GM21528 (cell line): ENCODE results near the gene TBC1D14.
A peak's percentile ranks its signal among the peaks of the same experiment; 100 is the strongest.

ENCODE experiments used
- ATAC-seq: cut with Tn5 transposase; IDR thresholded peaks from one replicate; pipeline ENCODE4 v1.9.1; 2021; ENCODE audit warnings: mild to moderate bottlenecking, moderate library complexity; ENCODE audit not compliant: unreplicated experiment, low FRiP score

The TBC1D14 gene, protein sequence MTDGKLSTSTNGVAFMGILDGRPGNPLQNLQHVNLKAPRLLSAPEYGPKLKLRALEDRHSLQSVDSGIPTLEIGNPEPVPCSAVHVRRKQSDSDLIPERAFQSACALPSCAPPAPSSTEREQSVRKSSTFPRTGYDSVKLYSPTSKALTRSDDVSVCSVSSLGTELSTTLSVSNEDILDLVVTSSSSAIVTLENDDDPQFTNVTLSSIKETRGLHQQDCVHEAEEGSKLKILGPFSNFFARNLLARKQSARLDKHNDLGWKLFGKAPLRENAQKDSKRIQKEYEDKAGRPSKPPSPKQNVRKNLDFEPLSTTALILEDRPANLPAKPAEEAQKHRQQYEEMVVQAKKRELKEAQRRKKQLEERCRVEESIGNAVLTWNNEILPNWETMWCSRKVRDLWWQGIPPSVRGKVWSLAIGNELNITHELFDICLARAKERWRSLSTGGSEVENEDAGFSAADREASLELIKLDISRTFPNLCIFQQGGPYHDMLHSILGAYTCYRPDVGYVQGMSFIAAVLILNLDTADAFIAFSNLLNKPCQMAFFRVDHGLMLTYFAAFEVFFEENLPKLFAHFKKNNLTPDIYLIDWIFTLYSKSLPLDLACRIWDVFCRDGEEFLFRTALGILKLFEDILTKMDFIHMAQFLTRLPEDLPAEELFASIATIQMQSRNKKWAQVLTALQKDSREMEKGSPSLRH

GRCh38 chr4:6909113-6909969 lies at the start of gene TBC1D14:
TBC1D14 (plus strand) TSS chr4:6909826; CDS start chr4:6923390, 13,564 bp downstream.
- peak; percentile 88 for ATAC-seq

DNA sequence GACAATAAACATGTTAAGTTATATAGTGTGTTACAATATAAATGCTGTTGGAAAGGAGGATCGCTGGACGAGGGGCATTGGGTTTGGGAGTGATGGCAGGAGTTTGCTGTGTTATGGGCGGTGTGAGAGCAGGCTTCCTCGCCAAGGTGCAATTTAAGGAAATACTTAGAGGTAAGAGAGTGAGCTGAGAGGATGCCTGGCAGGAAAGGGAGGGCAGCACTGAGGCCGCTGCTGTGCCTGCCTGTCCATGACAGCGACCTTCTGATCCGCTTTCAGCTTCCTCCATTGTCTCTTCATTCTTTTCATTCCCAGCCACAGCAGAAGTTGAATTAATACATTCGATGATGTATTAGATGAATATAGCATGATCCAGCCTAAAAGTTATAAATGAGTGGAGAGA lies 41.2 kb upstream of the TBC1D14 start:
- ATAC-seq: no peak

- ATAC-seq: no peak
Measured at GRCh38 chr4:6869944-6870343, 39.7 kb upstream of the TBC1D14 start.

DNA sequence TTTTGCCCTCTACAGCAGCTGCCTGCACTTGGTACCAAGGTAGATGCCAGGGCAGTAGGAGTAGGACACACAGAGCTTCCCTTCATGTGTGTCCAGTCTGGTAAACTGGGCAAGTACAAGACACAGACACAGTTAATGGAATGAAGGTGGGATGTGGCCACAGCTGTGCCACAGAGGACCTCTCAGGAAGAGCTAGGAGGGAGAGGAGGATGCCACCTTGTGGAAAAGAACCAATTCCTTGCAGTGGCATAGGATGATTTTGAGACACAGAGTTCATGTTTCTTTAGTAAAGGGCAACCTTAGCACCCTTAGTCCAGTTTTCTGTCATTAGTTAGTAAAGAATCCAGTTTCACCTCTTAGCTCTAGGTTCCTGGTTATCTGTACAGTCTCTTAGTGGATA lies 36.3 kb upstream of the TBC1D14 start:
- no peak for ATAC-seq

GRCh38 chr4:6873792-6874461 lies 35.7 kb upstream of the TBC1D14 start:
- peak; percentile 69 for ATAC-seq

- no peak for ATAC-seq
Measured at GRCh38 chr4:6874981-6875380, 34.6 kb upstream of the TBC1D14 start.

DNA sequence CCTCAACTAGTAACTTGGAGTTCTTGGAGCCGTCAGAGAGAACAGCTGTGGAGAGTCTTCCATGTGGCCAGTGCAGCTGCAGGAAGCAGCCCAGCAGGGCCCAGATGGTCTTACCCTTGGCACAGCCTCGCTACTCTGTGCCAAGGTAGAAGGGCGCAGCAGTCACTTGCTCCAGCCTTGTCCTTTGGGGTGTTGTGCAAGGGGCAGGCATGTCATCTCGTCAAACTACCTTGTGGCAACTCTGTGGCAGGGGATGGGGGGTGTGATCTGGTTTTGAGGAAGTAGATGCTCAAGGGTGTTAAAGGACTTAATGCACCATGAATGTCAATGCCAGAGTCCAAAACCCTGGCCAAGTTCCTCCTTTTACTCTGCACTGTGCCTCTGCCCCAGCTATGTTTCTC lies 34.2 kb upstream of the TBC1D14 start:
- ATAC-seq: no peak

DNA sequence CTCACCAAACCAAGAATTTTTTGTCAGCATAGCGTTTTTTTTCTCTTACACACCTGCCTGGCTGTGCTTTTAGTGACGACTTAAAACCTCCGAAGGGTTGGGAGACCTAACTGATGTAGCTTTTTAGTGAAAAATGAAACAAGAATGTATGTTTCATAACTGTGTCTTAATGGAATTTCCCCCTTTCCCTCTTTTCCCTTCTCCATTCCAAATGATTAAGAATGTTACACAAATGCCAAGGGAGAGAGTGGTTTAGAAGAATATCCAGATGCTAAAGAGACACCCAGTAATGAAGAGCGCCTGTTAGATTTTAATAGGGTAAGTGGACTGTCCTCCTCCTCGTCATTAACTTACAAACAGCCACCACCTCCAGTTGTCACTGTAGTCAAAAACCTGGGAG lies 33.2 kb upstream of the TBC1D14 start:
- ATAC-seq: no peak

- no peak for ATAC-seq
Measured at GRCh38 chr4:6877067-6877466, 32.6 kb upstream of the TBC1D14 start.

- ATAC-seq: no peak
Measured at GRCh38 chr4:6878451-6879059, 31.1 kb upstream of the TBC1D14 start.

GRCh38 chr4:6880691-6881090 lies 28.9 kb upstream of the TBC1D14 start:
- no peak for ATAC-seq

- ATAC-seq: no peak
Measured at GRCh38 chr4:6881908-6882307, 27.7 kb upstream of the TBC1D14 start.

DNA sequence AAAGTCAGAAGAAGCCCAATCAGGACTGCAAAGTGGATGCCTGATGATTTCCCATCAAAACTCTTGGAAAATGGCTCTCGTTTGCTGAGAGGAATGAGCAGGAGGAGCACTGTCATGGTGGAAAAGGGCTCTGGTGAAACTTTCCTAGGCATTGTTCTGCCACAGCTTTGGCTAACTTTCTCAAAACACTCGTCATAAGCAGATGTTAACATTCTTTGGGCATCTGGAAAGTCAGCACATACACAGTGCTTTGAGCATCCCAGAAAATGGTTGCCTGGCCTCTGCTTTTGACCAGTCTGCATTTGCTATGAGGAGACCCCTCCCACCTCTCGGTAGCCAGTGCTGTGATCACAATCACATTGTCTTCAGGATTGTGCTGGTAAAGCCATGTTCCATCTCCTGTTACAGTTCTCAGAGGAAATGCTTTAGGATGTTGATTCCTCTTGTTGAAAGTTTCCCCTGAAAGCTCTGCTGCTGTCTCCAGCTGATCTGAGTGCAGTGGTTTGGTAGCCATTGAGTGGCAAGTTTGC lies 25.2 kb upstream of the TBC1D14 start:
- ATAC-seq: no peak

GRCh38 chr4:6885953-6886557 lies 23.6 kb upstream of the TBC1D14 start:
- no peak for ATAC-seq

DNA sequence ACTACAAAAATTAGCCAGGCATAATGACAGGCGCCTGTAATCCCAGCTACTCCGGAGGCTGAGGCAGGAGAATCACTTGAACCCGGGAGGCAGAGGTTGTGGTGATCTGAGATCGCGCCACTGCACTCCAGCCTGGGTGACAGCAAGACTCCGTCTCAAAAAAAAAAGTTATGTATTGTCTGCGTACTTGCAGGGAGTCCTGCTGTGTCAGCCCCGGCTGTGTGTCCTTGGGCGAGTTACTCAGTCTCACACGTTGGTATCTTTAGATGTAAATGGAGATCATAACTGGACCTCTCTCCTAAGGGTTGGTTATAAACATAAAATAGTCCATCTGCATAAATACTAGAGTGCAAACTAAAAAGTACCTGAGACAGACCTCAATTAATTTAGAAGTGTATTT lies 22.7 kb upstream of the TBC1D14 start:
- ATAC-seq: no peak

DNA sequence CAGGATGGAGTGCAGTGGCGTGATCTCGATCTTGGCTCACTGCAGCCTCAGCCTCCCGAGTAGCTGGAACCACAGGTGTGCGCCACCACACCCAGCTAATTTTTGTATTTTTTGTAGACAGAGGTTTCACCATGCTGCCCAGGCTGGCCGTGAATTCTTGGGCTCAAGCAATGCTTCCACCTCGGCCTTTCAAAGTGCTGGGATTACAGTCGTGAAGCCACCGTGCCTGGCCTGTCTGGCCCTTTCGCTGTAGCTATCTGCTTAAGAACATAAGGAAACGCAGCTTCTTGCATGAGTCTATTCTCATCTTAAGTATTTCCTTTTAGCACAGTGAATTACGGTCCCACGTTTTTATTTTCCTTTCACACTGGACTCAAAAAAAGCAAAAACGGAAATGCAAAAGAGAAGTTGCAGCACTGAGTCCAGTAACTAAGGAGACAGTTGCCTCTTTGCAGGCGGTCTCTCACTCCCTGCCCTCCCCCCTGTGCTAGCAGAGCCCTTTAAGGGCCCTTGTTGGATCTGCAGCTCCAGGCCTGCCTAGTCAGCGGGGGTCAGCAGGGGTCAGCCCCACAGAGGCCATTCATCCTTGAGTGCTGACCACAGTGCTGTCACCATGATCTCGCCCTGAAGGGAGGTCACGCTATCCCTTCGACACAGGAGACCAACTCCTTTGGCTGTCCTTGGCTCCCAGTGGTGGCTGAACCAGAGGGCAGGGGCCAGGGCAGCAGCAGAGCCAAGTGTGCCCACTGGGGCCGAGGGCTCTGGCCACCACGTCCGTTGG lies 21.8 kb upstream of the TBC1D14 start:
- ATAC-seq: no peak

DNA sequence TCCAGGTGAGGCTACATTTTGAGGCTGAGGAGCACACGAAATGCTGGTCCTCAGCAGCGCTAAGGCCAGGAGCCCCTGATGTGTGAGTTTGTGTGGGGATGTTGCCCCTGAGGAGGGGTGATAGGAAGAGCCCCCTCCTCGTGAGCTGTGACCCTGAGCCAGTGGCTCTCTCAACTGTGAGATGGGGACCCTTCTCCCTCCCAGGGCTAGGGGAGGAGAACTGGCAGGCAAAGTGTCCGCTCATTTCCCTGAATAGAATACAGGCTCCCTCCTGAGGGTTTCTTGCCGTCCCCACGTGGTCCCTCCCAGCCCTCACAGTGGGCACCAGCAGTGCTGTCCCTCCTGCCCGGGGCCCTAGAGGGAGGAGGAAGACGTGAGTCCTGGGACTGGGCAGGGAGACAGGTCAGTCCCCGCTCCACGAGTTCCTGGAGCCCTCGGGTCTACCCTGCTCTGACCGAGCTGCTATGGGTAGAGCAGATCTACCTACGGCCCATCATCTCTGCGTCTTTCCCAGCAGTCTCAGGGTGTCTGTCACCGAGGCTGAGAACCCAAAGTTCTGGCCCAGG lies 21.0 kb upstream of the TBC1D14 start:
- ATAC-seq: no peak

GRCh38 chr4:6889101-6889735 lies 20.4 kb upstream of the TBC1D14 start:
- no peak for ATAC-seq
